ENCODE measurements around the gene ATOX1.

DNA sequence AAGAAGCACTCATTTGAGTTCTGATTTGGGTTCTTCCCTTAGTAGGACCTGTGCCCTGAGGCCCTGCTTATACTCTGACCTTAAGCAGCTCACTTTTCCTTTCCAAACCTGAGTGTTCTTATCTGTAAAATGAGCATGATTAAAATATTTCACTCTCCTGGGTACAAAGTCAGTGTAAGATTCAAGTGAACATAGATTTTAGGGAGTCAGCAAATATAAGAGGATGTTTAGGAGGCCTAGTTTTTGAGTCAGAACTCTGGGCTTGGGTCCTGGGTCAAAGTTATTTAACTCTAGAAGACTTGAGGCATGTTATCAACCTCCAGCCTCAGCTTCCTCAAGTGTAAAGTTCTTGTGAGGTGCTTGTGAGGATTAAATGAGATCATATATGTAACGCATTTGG lies 63.0 kb downstream of the ATOX1 start:
- TF ChIP-seq EZH2phosphoT487 (IDR thresholded peaks at IDR 0.05; ENCODE audit: borderline replicate concordance, low read length), result no peak
- TF ChIP-seq, protein P1, sequence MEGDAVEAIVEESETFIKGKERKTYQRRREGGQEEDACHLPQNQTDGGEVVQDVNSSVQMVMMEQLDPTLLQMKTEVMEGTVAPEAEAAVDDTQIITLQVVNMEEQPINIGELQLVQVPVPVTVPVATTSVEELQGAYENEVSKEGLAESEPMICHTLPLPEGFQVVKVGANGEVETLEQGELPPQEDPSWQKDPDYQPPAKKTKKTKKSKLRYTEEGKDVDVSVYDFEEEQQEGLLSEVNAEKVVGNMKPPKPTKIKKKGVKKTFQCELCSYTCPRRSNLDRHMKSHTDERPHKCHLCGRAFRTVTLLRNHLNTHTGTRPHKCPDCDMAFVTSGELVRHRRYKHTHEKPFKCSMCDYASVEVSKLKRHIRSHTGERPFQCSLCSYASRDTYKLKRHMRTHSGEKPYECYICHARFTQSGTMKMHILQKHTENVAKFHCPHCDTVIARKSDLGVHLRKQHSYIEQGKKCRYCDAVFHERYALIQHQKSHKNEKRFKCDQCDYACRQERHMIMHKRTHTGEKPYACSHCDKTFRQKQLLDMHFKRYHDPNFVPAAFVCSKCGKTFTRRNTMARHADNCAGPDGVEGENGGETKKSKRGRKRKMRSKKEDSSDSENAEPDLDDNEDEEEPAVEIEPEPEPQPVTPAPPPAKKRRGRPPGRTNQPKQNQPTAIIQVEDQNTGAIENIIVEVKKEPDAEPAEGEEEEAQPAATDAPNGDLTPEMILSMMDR (IDR thresholded peaks at IDR 0.05; ENCODE audit: low read depth, low read length, poor library complexity, severe bottlenecking), result no peak

All from DOHH2 (cell line).